Measurements from ENCODE around the gene HMGCL.
"Not testable (repeated sequence)": the region's sequence is repeated elsewhere in the genome, so short reads cannot be mapped to it uniquely, and the experiment has no call there.

HMGCL gene

GRCh38 chr1:23837908-23838307 lies 12.7 kb upstream of the HMGCL start:
- intact Hi-C loops (cut with DNase I): no loop called here
- DNase-seq: no peak

GRCh38 chr1:23836037-23836436 lies 10.8 kb upstream of the HMGCL start:
- intact Hi-C loops (cut with DNase I): no loop called here
- DNase-seq: no peak

GRCh38 chr1:23834156-23834555 lies 8.9 kb upstream of the HMGCL start:
- intact Hi-C loops (cut with DNase I); DNase-seq: not testable (repeated sequence)

GRCh38 chr1:23827717-23828116 lies 2.5 kb upstream of the HMGCL start:
- no peak for DNase-seq
- intact Hi-C loops (cut with DNase I): loop anchor here (5.0 kb wide), 1 partner anchor 40 kb away; the partner anchor contains the start of gene FUCA1

GRCh38 chr1:23826590-23826989 lies 1.4 kb upstream of the HMGCL start:
- not testable (repeated sequence) for DNase-seq
- intact Hi-C loops (cut with DNase I): loop anchor here (5.0 kb wide), 1 partner anchor 41 kb away; the partner anchor contains the start of gene FUCA1

- DNase-seq: peak in 2 of 42 donors; percentile 12 to 20
Observed at GRCh38 chr1:23825762-23826522, 713 bp upstream of the HMGCL start.

GRCh38 chr1:23824711-23825075 lies 536 bp downstream of the HMGCL start:
- intact Hi-C loops (cut with DNase I): loop anchor here (5.0 kb wide), 1 partner anchor 43 kb away; the partner anchor contains the start of gene FUCA1
- peak in 2 of 42 donors; percentile 4 to 18 for DNase-seq

More at GRCh38 chr1:23825762-23826522, 713 bp upstream of the HMGCL start:
- intact Hi-C loops (cut with DNase I): loop anchor here (5.0 kb wide), 1 partner anchor 41 kb away; the partner anchor contains the start of gene FUCA1

GRCh38 chr1:23823767-23824166 lies 1.5 kb downstream of the HMGCL start:
- intact Hi-C loops (cut with DNase I): no loop called here
- no peak for DNase-seq

GRCh38 chr1:23817633-23818032 lies 7.6 kb downstream of the HMGCL start:
- DNase-seq: no peak
- intact Hi-C loops (cut with DNase I): no loop called here

GRCh38 chr1:23816906-23817305 lies 8.3 kb downstream of the HMGCL start:
- intact Hi-C loops (cut with DNase I): no loop called here
- DNase-seq: no peak

- intact Hi-C loops (cut with DNase I): no loop called here
- no peak for DNase-seq
Observed at GRCh38 chr1:23816361-23816760, 8.9 kb downstream of the HMGCL start.

- intact Hi-C loops (cut with DNase I): no loop called here
- no peak for DNase-seq
Observed at GRCh38 chr1:23814016-23814415, 11.2 kb downstream of the HMGCL start.

- DNase-seq: peak in 22 of 42 donors; percentile 21 to 72 (median 48)
- intact Hi-C loops (cut with DNase I): no loop called here
Observed at GRCh38 chr1:23810818-23811540, 14.2 kb downstream of the HMGCL start.

- DNase-seq: peak in 38 of 42 donors; percentile 49 to 84 (median 68)
- intact Hi-C loops (cut with DNase I): no loop called here
Observed at GRCh38 chr1:23809751-23810171, 15.5 kb downstream of the HMGCL start.

GRCh38 chr1:23807453-23807852 lies 17.8 kb downstream of the HMGCL start:
- intact Hi-C loops (cut with DNase I): no loop called here
- DNase-seq: no peak

GRCh38 chr1:23806280-23806679 lies 18.9 kb downstream of the HMGCL start:
- no peak for DNase-seq
- intact Hi-C loops (cut with DNase I): no loop called here

GRCh38 chr1:23805025-23805424 lies 20.2 kb downstream of the HMGCL start:
- intact Hi-C loops (cut with DNase I): no loop called here

GRCh38 chr1:23804183-23804835 lies 20.9 kb downstream of the HMGCL start:
- DNase-seq: no peak
- intact Hi-C loops (cut with DNase I): no loop called here

More at GRCh38 chr1:23805025-23805424, 20.2 kb downstream of the HMGCL start:
- no peak for DNase-seq

GRCh38 chr1:23803674-23804073 lies 21.6 kb downstream of the HMGCL start:
- no peak for DNase-seq
- intact Hi-C loops (cut with DNase I): no loop called here

Data from head of caudate nucleus (tissue), 42 donors.